ENCODE results near the gene SMU1. TPM values are rescaled to one million over a fixed set of nuclear protein-coding genes. Genes with fewer than 3 reads are reported as not detected.

The SMU1 gene
- total RNA-seq, 1 donor from 2014 or later = 19.6 TPM

DNA sequence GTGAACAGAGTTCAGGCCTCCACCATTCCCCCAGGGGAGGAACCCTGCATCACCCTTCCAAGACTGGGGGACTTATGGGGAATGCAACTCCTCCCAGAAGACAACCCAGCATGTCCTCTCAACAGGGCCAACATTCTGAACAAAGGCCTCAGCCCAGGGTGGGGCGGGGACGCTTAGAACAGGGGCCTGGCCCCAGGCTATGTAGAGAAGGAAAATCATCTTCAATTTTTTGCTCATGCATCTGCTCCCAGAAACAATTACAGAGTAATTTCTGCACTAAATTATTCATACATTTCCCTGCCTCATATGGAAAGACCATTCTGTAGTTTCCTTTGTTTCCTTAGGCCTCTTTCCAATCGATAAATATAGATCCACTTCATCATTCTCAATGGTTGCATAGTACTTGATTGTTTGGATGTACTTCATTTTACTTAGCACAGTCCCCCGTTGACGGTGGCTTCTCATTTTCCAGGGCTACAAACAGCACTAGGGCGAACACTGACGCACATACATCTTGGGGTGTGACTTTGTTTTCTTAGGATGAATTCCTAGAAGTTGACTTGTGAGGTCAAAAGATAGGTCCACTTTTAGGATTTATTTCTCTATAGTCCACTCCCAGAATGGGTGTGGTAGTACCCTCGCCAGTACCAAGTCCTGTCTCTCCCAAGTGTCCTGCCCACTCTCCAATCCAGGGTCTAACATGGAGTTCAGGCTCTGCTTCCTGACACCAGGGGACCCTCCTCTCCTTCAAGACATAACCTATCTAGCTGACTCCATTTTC lies 27.2 kb upstream of the SMU1 start:
- H3K36me3 Mint-ChIP-seq (ENCODE audit: unreplicated experiment) = no peaks in the 10 kb centered on the region
- peaks cover 2% of the 10 kb centered on the region for H3K4me1 Mint-ChIP-seq (ENCODE audit: low read depth, unreplicated experiment)
- no peak overlapping the region for H3K4me3 Mint-ChIP-seq (ENCODE audit: unreplicated experiment)
- no peak for DNase-seq
- H3K27me3 Mint-ChIP-seq (ENCODE audit: unreplicated experiment) = peaks cover 2% of the 10 kb centered on the region
- TF ChIP-seq, protein P1, sequence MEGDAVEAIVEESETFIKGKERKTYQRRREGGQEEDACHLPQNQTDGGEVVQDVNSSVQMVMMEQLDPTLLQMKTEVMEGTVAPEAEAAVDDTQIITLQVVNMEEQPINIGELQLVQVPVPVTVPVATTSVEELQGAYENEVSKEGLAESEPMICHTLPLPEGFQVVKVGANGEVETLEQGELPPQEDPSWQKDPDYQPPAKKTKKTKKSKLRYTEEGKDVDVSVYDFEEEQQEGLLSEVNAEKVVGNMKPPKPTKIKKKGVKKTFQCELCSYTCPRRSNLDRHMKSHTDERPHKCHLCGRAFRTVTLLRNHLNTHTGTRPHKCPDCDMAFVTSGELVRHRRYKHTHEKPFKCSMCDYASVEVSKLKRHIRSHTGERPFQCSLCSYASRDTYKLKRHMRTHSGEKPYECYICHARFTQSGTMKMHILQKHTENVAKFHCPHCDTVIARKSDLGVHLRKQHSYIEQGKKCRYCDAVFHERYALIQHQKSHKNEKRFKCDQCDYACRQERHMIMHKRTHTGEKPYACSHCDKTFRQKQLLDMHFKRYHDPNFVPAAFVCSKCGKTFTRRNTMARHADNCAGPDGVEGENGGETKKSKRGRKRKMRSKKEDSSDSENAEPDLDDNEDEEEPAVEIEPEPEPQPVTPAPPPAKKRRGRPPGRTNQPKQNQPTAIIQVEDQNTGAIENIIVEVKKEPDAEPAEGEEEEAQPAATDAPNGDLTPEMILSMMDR (IDR thresholded peaks at IDR 0.05; ENCODE audit: partially characterized antibody, unreplicated experiment) = no peak
- H3K9me3 Mint-ChIP-seq (ENCODE audit: unreplicated experiment) = peaks cover 3% of the 10 kb centered on the region
- no peak overlapping the region for H3K27ac Mint-ChIP-seq (ENCODE audit: unreplicated experiment)

GRCh38 chr9:33102551-33103210 lies 26.2 kb upstream of the SMU1 start:
- Mint-ChIP-seq H3K4me1 (ENCODE audit: low read depth, unreplicated experiment) (peaks cover 2% of the 10 kb centered on the region), H3K9me3 (ENCODE audit: unreplicated experiment) (peaks cover 2% of the 10 kb centered on the region), H3K27me3 (ENCODE audit: unreplicated experiment) (peaks cover 2% of the 10 kb centered on the region), H3K27ac (ENCODE audit: unreplicated experiment) (no peak overlapping the region), H3K4me3 (ENCODE audit: unreplicated experiment) (no peak overlapping the region), H3K36me3 (ENCODE audit: unreplicated experiment) (peaks cover 3% of the 10 kb centered on the region)
- no peak for DNase-seq
- TF ChIP-seq, protein P1 (IDR thresholded peaks at IDR 0.05; ENCODE audit: partially characterized antibody, unreplicated experiment) = no peak

GRCh38 chr9:33101104-33101951 lies 24.9 kb upstream of the SMU1 start:
- DNase-seq = no peak
- TF ChIP-seq, protein P1 (IDR thresholded peaks at IDR 0.05; ENCODE audit: partially characterized antibody, unreplicated experiment) = no peak
- Mint-ChIP-seq H3K36me3 (ENCODE audit: unreplicated experiment) (peaks cover 5% of the 10 kb centered on the region), H3K4me1 (ENCODE audit: low read depth, unreplicated experiment) (peaks cover 2% of the 10 kb centered on the region), H3K4me3 (ENCODE audit: unreplicated experiment) (no peak overlapping the region), H3K27me3 (ENCODE audit: unreplicated experiment) (peaks cover 2% of the 10 kb centered on the region), H3K27ac (ENCODE audit: unreplicated experiment) (no peak overlapping the region), H3K9me3 (ENCODE audit: unreplicated experiment) (peaks cover 2% of the 10 kb centered on the region)

DNA sequence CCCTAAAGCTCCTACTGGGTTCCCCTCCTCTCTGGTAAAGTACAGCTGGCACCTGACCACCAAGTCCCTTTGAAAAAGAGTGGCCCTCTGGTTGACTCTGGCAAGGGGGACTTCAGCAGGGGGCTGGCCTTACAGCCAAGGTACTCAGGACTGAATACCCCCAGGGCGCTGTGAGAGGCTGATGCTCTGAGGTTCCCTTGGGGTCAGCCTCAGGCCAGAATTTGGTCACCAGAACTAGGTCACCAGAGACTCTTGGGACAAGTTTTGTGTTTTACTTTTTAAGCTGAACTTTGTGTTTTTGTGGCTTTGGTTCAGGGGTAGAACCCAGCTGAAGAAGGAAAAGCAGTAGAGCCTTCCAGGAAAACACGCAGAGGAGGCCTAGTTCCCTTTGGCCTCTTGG lies 23.3 kb upstream of the SMU1 start:
- Mint-ChIP-seq H3K36me3 (ENCODE audit: unreplicated experiment) (peaks cover 5% of the 10 kb centered on the region), H3K27me3 (ENCODE audit: unreplicated experiment) (peaks cover 2% of the 10 kb centered on the region), H3K4me3 (ENCODE audit: unreplicated experiment) (no peak overlapping the region), H3K9me3 (ENCODE audit: unreplicated experiment) (peaks cover 2% of the 10 kb centered on the region), H3K4me1 (ENCODE audit: low read depth, unreplicated experiment) (peaks cover 2% of the 10 kb centered on the region), H3K27ac (ENCODE audit: unreplicated experiment) (no peak overlapping the region)
- no peak for DNase-seq
- TF ChIP-seq, protein P1 (IDR thresholded peaks at IDR 0.05; ENCODE audit: partially characterized antibody, unreplicated experiment) = no peak

All from glutamatergic neuron (in vitro differentiated cells).